Left ventricle myocardium inferior (tissue), 1 donor: ENCODE measurements around the gene PKIB. TPM values are rescaled to one million over a fixed set of nuclear protein-coding genes. Genes with fewer than 3 reads are reported as not detected.

Source experiments
- DNase-seq: peaks from one replicate; pipeline ENCODE4 v3.0.0-alpha.2; 2020
- H3K27ac ChIP-seq: fragments of 200-600 bp; replicated peaks from 2 replicates; pipeline ENCODE4 v1.8.0; 2021
- H3K27me3 ChIP-seq: fragments of 200-600 bp; 2 replicates; pipeline ENCODE4 v1.8.0; 2021; ENCODE audit warnings: low read depth
- H3K36me3 ChIP-seq: fragments of 200-600 bp; 2 replicates; pipeline ENCODE4 v1.8.0; 2021
- H3K4me1 ChIP-seq: fragments of 200-600 bp; 2 replicates; pipeline ENCODE4 v1.8.0; 2021
- H3K4me3 ChIP-seq: fragments of 200-600 bp; 2 replicates; pipeline ENCODE4 v1.8.0; 2021; ENCODE audit warnings: mild to moderate bottlenecking, moderate library complexity
- H3K9me3 ChIP-seq: fragments of 200-600 bp; replicated peaks from 2 replicates; pipeline ENCODE4 v1.8.0; 2021
- intact Hi-C: fragments of 100-400 bp; cut with micrococcal nuclease; formaldehyde crosslinking; loops from one replicate; pipeline ENCODE4 v1.11.0; 2022
- total RNA-seq: library from RNA; stranded (reverse); fragmentation: NEBNext Ultra II Directional; extraction: Animal tissue kit (Norgen Biotek cat#: 25700); gene quantifications from one replicate; pipeline ENCODE4 v1.2.1, GENCODE V29; 2021
- TF ChIP-seq, protein P1 (sequence below): fragments of 200-600 bp; IDR thresholded peaks from 2 replicates; pipeline ENCODE4 v1.8.0; 2021; ENCODE audit warnings: antibody characterized with exemption, mild to moderate bottlenecking, borderline replicate concordance
- donor health status: DM: no; HTN: yes; CAD: no; lungs with severe emphysema.

Gene PKIB
- total RNA-seq, 1 donor from 2014 or later = 0.30 TPM

DNA sequence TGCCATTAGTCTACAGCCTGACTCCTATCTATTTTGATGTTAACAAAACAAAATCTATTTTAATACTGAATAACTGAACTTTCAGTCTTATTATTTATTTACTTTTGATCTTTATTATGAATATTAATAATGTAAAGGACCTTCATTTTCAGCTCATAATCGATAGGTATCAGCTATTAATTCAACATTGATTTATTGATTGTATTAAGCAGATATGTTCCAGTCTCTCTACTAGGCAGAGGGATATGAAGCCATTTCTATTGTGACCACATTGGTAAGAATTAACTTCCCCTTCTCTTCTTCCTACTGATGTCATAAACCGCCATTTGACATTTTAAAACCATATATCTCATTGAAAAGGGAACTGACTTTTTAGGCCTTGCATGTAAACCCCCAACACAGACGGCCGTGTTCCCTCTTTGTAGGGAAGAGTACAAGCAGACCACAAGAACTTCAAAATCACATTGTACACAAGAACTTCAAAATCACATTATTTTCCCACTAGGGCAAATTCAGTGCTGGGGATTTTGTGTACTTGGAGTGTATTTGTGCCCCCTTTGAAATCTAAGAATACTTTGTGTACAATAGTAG, 99.8 kb downstream of the PKIB start:
- no peak overlapping the region for H3K4me3 ChIP-seq
- no peaks in the 10 kb centered on the region for H3K4me1 ChIP-seq
- peaks cover 8% of the 10 kb centered on the region for H3K27me3 ChIP-seq
- H3K27ac ChIP-seq = no peak overlapping the region
- intact Hi-C loops = no loop called here
- TF ChIP-seq, protein P1, sequence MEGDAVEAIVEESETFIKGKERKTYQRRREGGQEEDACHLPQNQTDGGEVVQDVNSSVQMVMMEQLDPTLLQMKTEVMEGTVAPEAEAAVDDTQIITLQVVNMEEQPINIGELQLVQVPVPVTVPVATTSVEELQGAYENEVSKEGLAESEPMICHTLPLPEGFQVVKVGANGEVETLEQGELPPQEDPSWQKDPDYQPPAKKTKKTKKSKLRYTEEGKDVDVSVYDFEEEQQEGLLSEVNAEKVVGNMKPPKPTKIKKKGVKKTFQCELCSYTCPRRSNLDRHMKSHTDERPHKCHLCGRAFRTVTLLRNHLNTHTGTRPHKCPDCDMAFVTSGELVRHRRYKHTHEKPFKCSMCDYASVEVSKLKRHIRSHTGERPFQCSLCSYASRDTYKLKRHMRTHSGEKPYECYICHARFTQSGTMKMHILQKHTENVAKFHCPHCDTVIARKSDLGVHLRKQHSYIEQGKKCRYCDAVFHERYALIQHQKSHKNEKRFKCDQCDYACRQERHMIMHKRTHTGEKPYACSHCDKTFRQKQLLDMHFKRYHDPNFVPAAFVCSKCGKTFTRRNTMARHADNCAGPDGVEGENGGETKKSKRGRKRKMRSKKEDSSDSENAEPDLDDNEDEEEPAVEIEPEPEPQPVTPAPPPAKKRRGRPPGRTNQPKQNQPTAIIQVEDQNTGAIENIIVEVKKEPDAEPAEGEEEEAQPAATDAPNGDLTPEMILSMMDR = no peak
- H3K36me3 ChIP-seq = no peaks in the 10 kb centered on the region
- no peak for DNase-seq
- no peaks in the 10 kb centered on the region for H3K9me3 ChIP-seq

DNA sequence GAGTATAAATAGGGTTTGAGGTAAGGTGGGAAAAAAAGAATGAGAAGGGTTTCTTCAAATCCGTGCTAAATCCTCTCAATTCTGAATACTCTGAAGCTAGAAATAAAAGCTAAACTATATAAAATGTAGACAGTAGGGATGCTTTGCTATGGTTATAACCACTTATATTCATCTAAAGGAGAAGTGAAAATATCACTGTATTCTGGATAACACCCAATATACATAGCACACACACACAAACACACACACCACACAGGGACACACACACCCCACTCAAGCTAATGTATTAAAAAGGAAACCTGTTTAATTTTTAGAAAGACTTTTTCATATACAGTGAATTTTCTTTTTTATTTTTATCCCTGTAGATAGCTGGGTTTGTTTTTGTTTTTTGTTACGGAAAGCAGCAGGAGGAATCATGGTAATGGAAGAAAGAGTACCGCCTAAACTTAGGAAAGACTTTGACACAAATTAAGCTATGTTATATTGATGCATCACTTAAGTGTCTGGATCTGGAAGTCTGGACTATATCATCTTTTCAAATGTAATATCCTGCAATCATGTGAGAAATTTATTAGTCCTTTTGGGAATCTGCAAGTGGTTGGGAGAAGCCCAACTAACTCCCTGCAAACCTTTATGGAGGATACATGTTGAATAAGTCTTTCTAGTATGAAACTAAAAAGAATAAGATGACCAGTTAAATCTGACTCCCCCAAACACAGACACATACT, 100.9 kb downstream of the PKIB start:
- no peak for DNase-seq
- TF ChIP-seq, protein P1 = no peak
- H3K27me3 ChIP-seq = peaks cover 18% of the 10 kb centered on the region
- no peaks in the 10 kb centered on the region for H3K4me1 ChIP-seq
- H3K36me3 ChIP-seq = no peaks in the 10 kb centered on the region
- H3K9me3 ChIP-seq = no peaks in the 10 kb centered on the region
- H3K27ac ChIP-seq = no peak overlapping the region
- no peak overlapping the region for H3K4me3 ChIP-seq
- intact Hi-C loops = no loop called here

DNA sequence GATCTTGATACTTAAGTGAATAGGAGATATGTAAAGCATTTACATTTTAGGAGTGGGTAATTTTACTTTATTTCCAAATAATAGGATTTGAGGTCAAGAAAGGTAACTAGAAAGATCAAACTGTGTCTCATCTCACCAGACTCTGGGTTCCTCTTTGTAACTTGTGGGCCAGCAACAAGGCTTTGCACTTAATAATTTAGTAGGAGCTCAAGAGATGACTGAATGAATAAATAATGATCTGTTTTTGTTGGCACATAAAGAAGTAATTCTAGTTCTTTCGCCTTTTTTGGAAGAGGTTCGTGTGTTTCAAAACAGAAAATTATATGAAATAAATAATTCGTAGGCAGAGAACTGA, 101.9 kb downstream of the PKIB start:
- no peak for DNase-seq
- H3K4me3 ChIP-seq = no peak overlapping the region
- H3K4me1 ChIP-seq = no peaks in the 10 kb centered on the region
- TF ChIP-seq, protein P1 = no peak
- H3K9me3 ChIP-seq = no peaks in the 10 kb centered on the region
- intact Hi-C loops = no loop called here
- no peaks in the 10 kb centered on the region for H3K36me3 ChIP-seq
- H3K27ac ChIP-seq = no peak overlapping the region
- peaks cover 18% of the 10 kb centered on the region for H3K27me3 ChIP-seq

DNA sequence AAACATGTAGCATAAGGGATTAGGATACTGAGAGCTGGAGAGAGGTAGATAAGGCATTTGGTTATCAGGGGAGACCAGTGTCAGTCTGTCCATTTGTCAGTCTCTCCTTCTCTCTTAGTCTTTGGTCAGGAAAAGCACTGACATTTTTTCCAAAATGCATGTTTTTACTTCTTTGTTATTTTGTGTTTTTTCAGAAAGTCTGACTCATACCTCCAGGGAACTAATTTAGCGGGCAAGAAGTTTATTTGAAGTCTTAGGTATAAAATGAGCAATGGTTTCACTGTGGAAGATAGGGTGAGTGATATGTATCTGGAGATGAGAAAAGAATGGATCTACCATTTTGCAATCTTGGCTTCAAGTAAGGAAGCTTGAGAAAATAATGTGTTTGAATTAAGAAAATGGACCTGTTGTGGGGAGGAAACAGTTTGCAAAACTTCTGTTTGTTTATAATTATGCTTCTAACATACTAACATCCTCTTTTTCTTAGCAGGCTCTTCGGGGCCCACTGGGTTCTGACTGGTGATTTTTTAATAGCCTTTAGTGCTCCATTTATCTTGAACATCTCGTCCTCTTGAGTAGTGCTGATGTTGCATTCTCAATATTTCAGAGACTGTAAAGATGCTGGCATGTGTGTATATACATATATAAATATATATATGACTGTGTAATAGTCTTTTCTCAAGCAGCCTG, 102.4 kb downstream of the PKIB start:
- Histone ChIP-seq H3K4me3 (no peak overlapping the region), H3K27me3 (peaks cover 18% of the 10 kb centered on the region), H3K9me3 (no peaks in the 10 kb centered on the region), H3K27ac (no peak overlapping the region), H3K36me3 (no peaks in the 10 kb centered on the region), H3K4me1 (no peaks in the 10 kb centered on the region)
- intact Hi-C loops = no loop called here
- DNase-seq = no peak
- TF ChIP-seq, protein P1 = no peak

DNA sequence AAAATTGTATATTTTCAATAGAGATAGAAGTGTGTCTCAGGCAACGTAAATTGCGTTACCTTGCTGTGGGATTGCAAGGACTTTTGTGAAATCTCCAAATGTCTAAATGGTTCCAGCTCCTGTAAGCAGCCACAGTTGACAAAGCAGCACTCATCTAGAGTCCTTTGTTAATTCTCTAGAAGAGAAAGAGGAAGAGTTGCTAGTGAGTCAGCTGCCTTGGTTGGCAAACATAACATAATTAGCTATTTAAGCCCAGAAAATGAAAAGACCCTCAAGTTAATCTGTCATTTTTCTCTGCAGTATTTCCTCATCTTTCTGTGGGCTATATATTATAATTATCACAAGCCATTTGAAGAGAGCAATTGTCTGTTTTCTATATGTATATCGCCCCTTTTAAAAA, 102.9 kb downstream of the PKIB start:
- intact Hi-C loops = no loop called here
- TF ChIP-seq, protein P1 = no peak

More for the DNA sequence above, 102.9 kb downstream of the PKIB start:
- H3K36me3 ChIP-seq = no peaks in the 10 kb centered on the region
- H3K4me3 ChIP-seq = no peak overlapping the region
- H3K27me3 ChIP-seq = peaks cover 18% of the 10 kb centered on the region
- H3K9me3 ChIP-seq = no peaks in the 10 kb centered on the region
- H3K4me1 ChIP-seq = no peaks in the 10 kb centered on the region
- H3K27ac ChIP-seq = no peak overlapping the region
- DNase-seq = no peak
